HG03097 (cell line): ENCODE results near the gene HMGXB4.

ENCODE experiments used
- ATAC-seq: cut with Tn5 transposase; IDR thresholded peaks from one replicate; pipeline ENCODE4 v1.9.1; 2021; ENCODE audit not compliant: unreplicated experiment, low FRiP score

The HMGXB4 gene

DNA sequence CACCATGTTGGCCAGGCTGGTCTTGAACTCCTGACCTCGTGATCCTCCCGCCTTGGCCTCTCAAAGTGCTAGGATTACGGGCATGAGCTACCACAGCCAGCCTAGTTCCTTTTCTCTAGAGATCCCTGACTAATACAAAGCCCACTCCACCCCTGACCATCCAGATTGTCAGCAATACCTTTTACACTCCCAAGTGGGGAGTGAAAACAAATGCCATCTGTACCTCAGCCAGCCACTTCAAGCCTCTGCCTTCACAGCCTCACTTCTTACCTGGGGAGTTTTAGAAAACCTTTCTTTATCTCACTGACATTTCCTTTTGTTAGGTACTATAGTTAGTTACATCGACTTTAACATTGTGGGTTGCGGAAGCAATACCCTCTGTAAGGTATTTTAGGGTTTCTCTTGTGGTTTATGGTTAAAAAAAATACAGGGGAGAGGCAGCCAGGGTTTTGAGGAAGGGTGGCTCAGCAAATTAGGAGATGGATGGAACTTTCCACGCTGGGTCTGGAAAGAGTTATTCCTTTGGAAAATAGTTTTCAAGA, 51.3 kb downstream of the HMGXB4 start:
- peak; percentile 37 for ATAC-seq

- no peak for ATAC-seq
These were observed 53.6 kb downstream of the HMGXB4 start for GRCh38 chr22:35310556-35311550.

- ATAC-seq: no peak
These were observed 54.3 kb downstream of the HMGXB4 start for GRCh38 chr22:35311551-35311999.

DNA sequence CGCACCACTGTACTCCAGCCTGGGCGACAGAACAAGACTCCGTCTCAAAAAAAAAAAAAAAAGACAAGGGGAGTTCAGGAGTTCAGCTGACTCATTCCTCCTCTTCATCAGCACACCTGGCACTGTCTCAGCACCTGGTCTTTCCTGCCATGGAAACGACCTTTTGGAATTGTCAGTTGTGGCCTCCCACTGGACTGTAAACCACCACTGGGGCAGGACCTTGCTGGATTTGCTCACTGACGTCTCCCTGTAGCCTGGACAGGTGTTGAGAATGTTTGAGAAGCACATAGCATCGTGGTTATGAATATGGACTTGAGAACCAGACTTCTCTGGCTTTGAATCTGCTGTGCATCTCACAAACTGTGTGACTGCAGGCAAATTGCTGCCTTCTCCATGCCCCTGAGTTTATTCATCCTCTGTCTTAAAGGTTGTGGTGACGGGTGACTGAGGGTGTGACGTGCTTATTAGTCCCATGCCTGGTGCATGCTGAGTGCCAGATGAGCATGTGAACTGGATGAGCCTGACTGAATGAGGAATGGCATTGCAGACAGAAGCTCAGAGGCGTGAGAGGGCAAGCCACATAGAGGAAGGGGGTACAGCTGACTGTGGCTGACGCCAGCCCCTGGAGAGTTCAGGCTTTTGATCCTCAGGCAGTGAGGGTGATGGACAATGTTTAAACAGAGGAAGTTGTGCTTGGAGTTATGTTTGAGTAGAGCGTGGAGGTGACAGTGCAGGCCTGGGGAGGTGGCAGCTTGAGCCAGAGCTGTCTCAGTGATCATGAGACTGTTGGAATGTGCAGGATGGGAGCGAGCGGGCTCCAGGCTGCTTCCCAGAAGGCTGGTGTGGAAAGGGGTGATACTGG, 55.1 kb downstream of the HMGXB4 start:
- ATAC-seq: no peak

- ATAC-seq: no peak
These were observed 56.2 kb downstream of the HMGXB4 start for GRCh38 chr22:35313311-35314121.

GRCh38 chr22:35314161-35314942, 57.1 kb downstream of the HMGXB4 start:
- ATAC-seq: no peak

GRCh38 chr22:35315141-35315854, 58.0 kb downstream of the HMGXB4 start:
- no peak for ATAC-seq

- no peak for ATAC-seq
These were observed 58.8 kb downstream of the HMGXB4 start for GRCh38 chr22:35315855-35316745.

DNA sequence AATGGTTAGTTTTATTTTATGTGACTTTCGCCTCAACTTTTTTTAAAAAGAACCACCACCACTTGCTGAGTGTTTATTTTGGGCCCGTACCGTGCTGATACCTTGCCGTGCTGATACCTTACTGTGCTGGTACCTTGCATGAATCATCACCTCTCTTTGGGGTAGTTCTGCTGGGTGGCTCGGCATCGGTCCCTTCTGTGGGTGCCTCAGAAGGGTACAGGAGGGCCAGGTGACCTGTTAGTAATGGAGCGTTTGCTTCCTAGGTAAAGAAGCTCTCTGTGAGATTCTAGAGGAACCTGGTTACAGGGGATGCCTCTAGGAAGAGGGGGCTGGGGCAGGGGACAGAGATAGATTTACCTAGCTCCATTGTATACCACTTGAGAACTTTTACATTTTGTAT, 59.5 kb downstream of the HMGXB4 start:
- ATAC-seq: no peak

DNA sequence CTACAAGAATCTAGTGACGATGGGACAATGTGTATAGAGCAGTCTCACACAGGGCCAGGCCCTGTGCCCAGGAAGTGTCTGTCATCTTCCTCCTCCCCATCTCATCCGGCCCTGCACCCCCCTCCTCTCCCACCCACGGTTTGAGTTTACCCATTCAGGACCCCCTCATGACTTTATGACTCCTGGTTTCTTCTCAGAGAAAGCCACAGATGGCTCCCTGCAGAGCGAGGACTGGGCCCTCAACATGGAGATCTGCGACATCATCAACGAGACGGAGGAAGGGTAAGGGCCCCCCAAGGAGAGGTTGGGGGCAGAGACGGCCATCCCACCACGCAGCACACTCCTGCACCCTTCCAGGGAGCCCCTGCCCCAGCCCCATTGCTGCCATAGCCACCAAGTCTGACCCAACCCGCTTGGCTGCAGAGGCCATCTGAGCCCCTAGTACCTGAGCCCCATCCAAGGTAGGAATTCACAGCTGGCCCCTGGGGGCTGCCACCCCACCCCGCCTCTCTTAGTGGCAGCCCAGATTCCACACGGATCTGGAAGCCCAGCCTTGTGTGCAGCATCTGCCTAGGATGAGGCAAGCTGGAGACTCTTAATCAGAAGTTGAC, 60.5 kb downstream of the HMGXB4 start:
- no peak for ATAC-seq

DNA sequence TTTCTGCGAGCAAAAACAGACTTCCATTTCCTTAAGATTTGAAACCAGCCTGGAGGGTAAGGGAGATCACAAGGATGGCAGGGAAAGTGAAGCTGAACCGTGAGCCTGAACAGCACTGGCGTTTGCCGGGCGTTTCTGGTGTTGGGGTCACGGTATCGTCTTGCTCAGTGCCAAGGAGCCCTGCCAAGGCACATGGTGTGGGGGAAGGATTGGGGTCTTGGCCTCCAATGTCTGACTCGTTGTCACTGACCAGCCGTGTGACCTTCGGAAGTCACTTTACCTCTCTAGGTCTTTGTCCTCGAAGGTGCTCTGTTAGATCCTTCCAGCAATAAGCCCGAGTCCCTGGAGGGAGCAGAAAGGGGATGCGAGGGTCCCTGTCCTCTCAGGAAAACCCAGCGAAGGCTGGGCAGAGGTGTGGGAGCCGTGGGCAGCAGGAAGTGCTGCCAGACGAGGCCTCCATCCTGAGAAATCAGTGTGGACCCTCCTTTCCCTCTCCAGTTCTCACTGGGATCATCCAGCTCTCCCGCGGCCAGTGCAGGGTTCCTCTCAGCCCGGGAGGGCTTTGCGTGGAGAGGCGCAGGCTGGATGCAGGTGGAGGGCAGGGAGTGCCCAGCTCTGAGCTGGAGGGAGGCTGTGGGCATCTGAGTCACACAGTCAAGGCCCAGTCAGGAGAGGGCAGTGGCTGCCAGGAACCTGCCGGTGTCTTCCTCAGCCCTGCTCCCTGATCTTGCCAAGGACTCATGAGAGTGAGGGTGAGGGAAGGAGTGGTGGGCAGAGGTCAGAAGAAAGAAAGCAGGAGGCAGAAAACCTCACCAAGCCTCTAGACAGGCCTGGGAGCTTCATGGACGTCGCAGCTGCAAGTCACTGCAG, 61.3 kb downstream of the HMGXB4 start:
- no peak for ATAC-seq

GRCh38 chr22:35319244-35319985, 62.1 kb downstream of the HMGXB4 start:
- no peak for ATAC-seq

DNA sequence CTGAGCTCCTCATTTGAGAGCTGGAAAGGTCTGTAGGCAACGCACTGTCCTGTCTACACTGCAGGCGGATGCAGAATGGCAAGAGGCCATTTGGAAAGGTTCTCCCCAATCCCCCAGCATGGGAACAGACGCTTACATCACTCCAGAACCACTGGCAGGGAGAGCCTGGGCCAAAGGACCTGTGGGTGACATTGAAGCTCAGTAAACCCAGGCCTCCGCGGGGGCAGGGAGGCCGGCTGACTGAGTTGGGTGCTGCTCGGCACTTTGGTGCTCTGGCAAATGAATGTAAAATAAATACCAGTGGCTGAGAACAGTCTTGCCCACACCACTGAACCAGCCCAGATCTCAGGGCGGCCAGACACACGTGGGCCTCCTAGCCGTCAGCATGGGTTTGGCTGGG, 64.8 kb downstream of the HMGXB4 start:
- no peak for ATAC-seq

DNA sequence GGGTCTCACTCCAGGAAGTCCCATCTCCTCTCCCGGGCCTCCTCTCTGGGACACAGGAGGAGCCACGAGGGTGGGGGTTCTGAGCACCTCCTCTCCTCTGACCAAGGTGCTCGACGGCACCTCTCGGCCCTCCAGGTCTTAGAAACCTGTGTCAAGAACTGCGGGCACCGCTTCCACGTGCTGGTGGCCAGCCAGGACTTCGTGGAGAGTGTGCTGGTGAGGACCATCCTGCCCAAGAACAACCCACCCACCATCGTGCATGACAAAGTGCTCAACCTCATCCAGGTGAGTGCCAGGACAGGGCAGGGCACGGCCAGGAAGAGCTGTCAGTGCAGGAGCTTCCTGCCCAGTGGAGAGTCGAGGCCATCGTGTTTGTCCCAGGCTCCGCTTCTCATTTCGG, 65.6 kb downstream of the HMGXB4 start:
- no peak for ATAC-seq

- no peak for ATAC-seq
These were observed 66.0 kb downstream of the HMGXB4 start for GRCh38 chr22:35323305-35323704.

GRCh38 chr22:35324067-35324466, 66.8 kb downstream of the HMGXB4 start:
- ATAC-seq: no peak
